GM12878 (cell line): ENCODE data around the gene GCDH. TPM values are rescaled to one million over a fixed set of nuclear protein-coding genes. Genes with fewer than 3 reads are reported as not detected.

Experiments
- ATF2 ChIP-seq: IDR thresholded peaks from 2 replicates; pipeline ENCODE4 v1.6.1; 2012; ENCODE audit warnings: low read length, inconsistent platforms
- BHLHE40 ChIP-seq, 2 experiments: fragments of 450-650 bp in 1 of 2; IDR thresholded peaks; 2 replicates each; pipeline ENCODE4 v1.6.1; 2011 to 2017; ENCODE audit warnings: low read depth in 2 of 2, borderline replicate concordance in 1 of 2, improper control_type of control experiment in 1 of 2, low read length in 1 of 2, mild to moderate bottlenecking in 1 of 2
- CHD2 ChIP-seq: IDR thresholded peaks from 2 replicates; pipeline ENCODE4 v1.6.1; 2011; ENCODE audit warnings: low read depth, low read length, improper control_type of control experiment, borderline replicate concordance
- CHD4 ChIP-seq: fragments of 200-600 bp; sonication (generic); IDR thresholded peaks from 2 replicates; pipeline ENCODE4 v1.6.1; 2016; ENCODE audit warnings: mild to moderate bottlenecking
- DPF2 ChIP-seq: fragments of 450-650 bp; IDR thresholded peaks from 2 replicates; pipeline ENCODE4 v1.6.1; 2017; ENCODE audit warnings: mild to moderate bottlenecking
- EED ChIP-seq: sonication (generic); IDR thresholded peaks from 2 replicates; pipeline ENCODE4 v1.6.1; 2016; ENCODE audit warnings: antibody characterized with exemption, low read depth
- HDAC6 ChIP-seq: fragments of 200-600 bp; sonication (generic); IDR thresholded peaks from one replicate; pipeline ENCODE4 v1.8.0; 2017; ENCODE audit warnings: antibody characterized with exemption; ENCODE audit not compliant: unreplicated experiment
- HDGF ChIP-seq: fragments of 450-650 bp; IDR thresholded peaks from 2 replicates; pipeline ENCODE4 v1.6.1; 2016; ENCODE audit warnings: antibody characterized with exemption
- IKZF2 ChIP-seq, 2 experiments: fragments of 450-650 bp; IDR thresholded peaks; 2 replicates each; pipeline ENCODE4 v1.6.1; 2017; ENCODE audit warnings: mild to moderate bottlenecking in 2 of 2, moderate library complexity in 2 of 2
- JUNB ChIP-seq: IDR thresholded peaks from 2 replicates; pipeline ENCODE4 v1.6.1; 2016; ENCODE audit warnings: antibody characterized with exemption, mild to moderate bottlenecking
- JUND ChIP-seq: IDR thresholded peaks from 2 replicates; pipeline ENCODE4 v1.6.1; 2012; ENCODE audit warnings: low read depth, mild to moderate bottlenecking, low read length, improper control_type of control experiment, moderate library complexity
- KAT2A ChIP-seq: conservative IDR thresholded peaks from 2 replicates; pipeline ENCODE4 v1.6.1; 2011; ENCODE audit warnings: low read depth, low read length; ENCODE audit not compliant: control insufficient read depth
- KDM1A ChIP-seq: fragments of 200-600 bp; sonication (generic); IDR thresholded peaks from 2 replicates; pipeline ENCODE4 v1.6.1; 2016; ENCODE audit warnings: borderline replicate concordance
- LARP7 ChIP-seq: fragments of 450-650 bp; IDR thresholded peaks from 2 replicates; pipeline ENCODE4 v1.6.1; 2017; ENCODE audit warnings: mild to moderate bottlenecking
- MXI1 ChIP-seq: fragments of 150-350 bp; IDR thresholded peaks from 2 replicates; pipeline ENCODE4 v1.6.1; 2011; ENCODE audit warnings: low read depth, mild to moderate bottlenecking, inconsistent platforms, low read length, improper control_type of control experiment
- MYB ChIP-seq: fragments of 150-350 bp; IDR thresholded peaks from 2 replicates; pipeline ENCODE4 v1.6.1; 2014; ENCODE audit warnings: mild to moderate bottlenecking, low read depth, low read length, borderline replicate concordance
- MYC ChIP-seq: IDR thresholded peaks from 2 replicates; pipeline ENCODE4 v1.6.1; 2011; ENCODE audit warnings: mild to moderate bottlenecking, low read length, moderate library complexity, inconsistent platforms; ENCODE audit not compliant: insufficient read depth, insufficient replicate concordance, insufficient read length, severe bottlenecking
- NR2C1 ChIP-seq: fragments of 450-650 bp; IDR thresholded peaks from 2 replicates; pipeline ENCODE4 v1.6.1; 2017; ENCODE audit warnings: antibody characterized with exemption, mild to moderate bottlenecking, moderate library complexity
- POLR2A ChIP-seq: IDR thresholded peaks from 2 replicates; pipeline ENCODE4 v1.6.1; 2011; ENCODE audit warnings: low read depth, mild to moderate bottlenecking, low read length
- POLR2AphosphoS5 ChIP-seq: IDR thresholded peaks from 2 replicates; pipeline ENCODE4 v1.6.1; 2011; ENCODE audit warnings: mild to moderate bottlenecking, low read length, inconsistent platforms
- RB1 ChIP-seq: fragments of 450-650 bp; formaldehyde crosslinking; IDR thresholded peaks from 2 replicates; pipeline ENCODE4 v1.6.1; 2017; ENCODE audit warnings: mild to moderate bottlenecking, borderline replicate concordance
- RELB ChIP-seq: fragments of 450-650 bp; IDR thresholded peaks from 2 replicates; pipeline ENCODE4 v1.6.1; 2017; ENCODE audit warnings: low read depth, mild to moderate bottlenecking, moderate library complexity
- SMC3 ChIP-seq: IDR thresholded peaks from 2 replicates; pipeline ENCODE4 v1.6.1; 2011; ENCODE audit warnings: low read length, improper control_type of control experiment, borderline replicate concordance
- SREBF1 ChIP-seq: IDR thresholded peaks from 2 replicates; pipeline ENCODE4 v1.6.1; 2012; ENCODE audit warnings: mild to moderate bottlenecking, low read length
- ZBTB4 ChIP-seq: fragments of 450-650 bp; formaldehyde crosslinking; IDR thresholded peaks from 2 replicates; pipeline ENCODE4 v1.4.0; 2022; ENCODE audit warnings: mild to moderate bottlenecking, moderate library complexity
- ZNF274 ChIP-seq: IDR thresholded peaks from one replicate; pipeline ENCODE4 v1.8.0; 2011; ENCODE audit not compliant: insufficient read length, insufficient read depth
- ZZZ3 ChIP-seq: IDR thresholded peaks from 2 replicates; pipeline ENCODE4 v1.6.1; 2011; ENCODE audit warnings: low read depth; ENCODE audit not compliant: control insufficient read depth, insufficient read length
- polyA plus RNA-seq, 11 experiments: library from polyadenylated mRNA; depleted of rRNA in 4 of 11; unstranded in 6 of 11; stranded (reverse) in 5 of 11; fragments of >200 nt; fragmentation: Nextera tagmentation in 4 of 11; fragmentation: Illumina TruSeq in 1 of 11; extraction: Ambion mirVana in 4 of 11; extraction: Trizol in 1 of 11; gene quantifications; 1 replicate in 1 of 11; 2 replicates in 10 of 11; pipeline versions ENCODE4 v1.2.1 to v1.2.3, GENCODE V29; 2011 to 2016; ENCODE audit warnings: inconsistent platforms in 2 of 11, missing spikeins in 2 of 11, low read depth in 1 of 11
- total RNA-seq, 4 experiments: library from RNA; depleted of rRNA in 3 of 4; stranded (reverse); fragments of >200 nt in 3 of 4; fragmentation: Illumina TruSeq in 1 of 4; extraction: Trizol in 1 of 4; gene quantifications; 2 replicates each; pipeline versions ENCODE4 v1.2.1 to v1.2.3, GENCODE V29; 2013 to 2021

Gene GCDH
- total and polyA plus RNA-seq, 10 of the 15 experiments (the other 5 are each of a cell fraction or from before 2014, with no cell fraction given): 4.2 to 69.4 (median 39.7) TPM

GRCh38 chr19:12890787-12891552 lies at the start of gene GCDH (continued):
- no peak for TF ChIP-seq ZNF274
- TF ChIP-seq RELB: peak; percentile 100
- no peak for TF ChIP-seq KDM1A
- no peak for TF ChIP-seq HDAC6
- TF ChIP-seq SREBF1: no peak
- TF ChIP-seq CHD2: peak; percentile 25; the same call in 1 of the 2 replicates
- TF ChIP-seq POLR2AphosphoS5: peak; percentile 87
- no peak for TF ChIP-seq MYB
- TF ChIP-seq ATF2: no peak
- TF ChIP-seq ZZZ3: no peak
- TF ChIP-seq ZBTB4: no peak
- TF ChIP-seq SMC3: 0 out of 2 replicates have a peak, but pooled peaks have one; percentile 4
- peak; percentile 83 for TF ChIP-seq NR2C1
- no peak for TF ChIP-seq CHD4
- peak; percentile 55; the same call in 1 of the 2 replicates for TF ChIP-seq KAT2A
- TF ChIP-seq HDGF: peak; percentile 11; the same call in 1 of the 2 replicates
- TF ChIP-seq MYC: peak; percentile 82
- no peak for TF ChIP-seq EED
- TF ChIP-seq POLR2A: peak; percentile 91
- TF ChIP-seq BHLHE40 (IDR thresholded peaks at IDR 0.05; ENCODE audit: borderline replicate concordance in 1 of 2, low read depth in 2 of 2, low read length in 1 of 2): peak; percentile 28 to 87; a peak in 3 of 4 replicates
- TF ChIP-seq LARP7: peak; percentile 74
- TF ChIP-seq DPF2: no peak
- TF ChIP-seq MXI1: peak; percentile 98
- 0 out of 2 replicates have a peak, but pooled peaks have one; percentile 44 for TF ChIP-seq RB1
- TF ChIP-seq IKZF2 (IDR thresholded peaks at IDR 0.05): no peak; a peak in 1 of 4 replicates
- no peak for TF ChIP-seq JUNB
- peak; percentile 79; the same call in 1 of the 2 replicates for TF ChIP-seq JUND
